Measurements from ENCODE around the gene SMIM21.

Gene SMIM21

DNA sequence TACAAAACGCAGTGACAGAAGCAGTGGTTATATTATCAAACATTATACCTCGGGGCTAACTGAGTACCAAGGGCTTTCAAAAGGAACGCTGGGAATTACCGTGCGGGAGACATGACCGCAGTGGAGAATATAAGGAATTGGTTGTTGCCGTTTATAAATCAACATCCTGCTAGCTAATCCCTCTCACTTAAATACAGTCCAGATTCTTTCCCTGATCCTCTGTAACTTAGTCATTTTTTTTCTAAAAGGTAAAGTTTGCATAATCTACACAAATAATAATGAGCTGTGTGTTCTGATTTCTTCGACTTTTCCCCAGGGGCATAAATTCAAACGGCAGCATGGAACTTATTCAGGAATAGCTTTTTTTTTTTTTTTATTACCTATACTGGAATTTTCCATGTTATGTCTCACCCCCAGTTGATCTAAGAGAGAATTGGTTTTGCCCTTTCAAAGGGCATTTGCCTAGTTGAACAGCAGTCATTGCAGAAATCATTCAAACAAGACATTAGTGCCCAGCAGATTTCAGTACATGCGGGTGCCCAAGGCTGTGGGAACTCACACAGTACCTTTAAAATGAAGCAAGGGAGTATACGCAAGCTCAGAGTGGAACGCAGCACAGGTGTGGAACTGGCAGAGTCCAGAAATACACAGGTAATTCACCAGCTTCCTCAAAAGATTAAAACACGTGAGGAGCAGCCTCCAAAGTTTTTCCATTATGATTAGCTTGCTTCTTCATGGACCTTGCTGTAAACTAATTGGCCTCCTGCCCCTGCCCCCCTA lies 63.9 kb downstream of the SMIM21 start:
- in situ Hi-C loops (cut with HindIII; ENCODE audit: low sequenced_read_pairs) = no loop called here
- TF ChIP-seq, protein P1, sequence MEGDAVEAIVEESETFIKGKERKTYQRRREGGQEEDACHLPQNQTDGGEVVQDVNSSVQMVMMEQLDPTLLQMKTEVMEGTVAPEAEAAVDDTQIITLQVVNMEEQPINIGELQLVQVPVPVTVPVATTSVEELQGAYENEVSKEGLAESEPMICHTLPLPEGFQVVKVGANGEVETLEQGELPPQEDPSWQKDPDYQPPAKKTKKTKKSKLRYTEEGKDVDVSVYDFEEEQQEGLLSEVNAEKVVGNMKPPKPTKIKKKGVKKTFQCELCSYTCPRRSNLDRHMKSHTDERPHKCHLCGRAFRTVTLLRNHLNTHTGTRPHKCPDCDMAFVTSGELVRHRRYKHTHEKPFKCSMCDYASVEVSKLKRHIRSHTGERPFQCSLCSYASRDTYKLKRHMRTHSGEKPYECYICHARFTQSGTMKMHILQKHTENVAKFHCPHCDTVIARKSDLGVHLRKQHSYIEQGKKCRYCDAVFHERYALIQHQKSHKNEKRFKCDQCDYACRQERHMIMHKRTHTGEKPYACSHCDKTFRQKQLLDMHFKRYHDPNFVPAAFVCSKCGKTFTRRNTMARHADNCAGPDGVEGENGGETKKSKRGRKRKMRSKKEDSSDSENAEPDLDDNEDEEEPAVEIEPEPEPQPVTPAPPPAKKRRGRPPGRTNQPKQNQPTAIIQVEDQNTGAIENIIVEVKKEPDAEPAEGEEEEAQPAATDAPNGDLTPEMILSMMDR (IDR thresholded peaks at IDR 0.05; ENCODE audit: low read depth, low read length) = no peak
- no peak for DNase-seq (ENCODE audit: low read depth, low spot score)
- no peak overlapping the region for H3K4me3 ChIP-seq (ENCODE audit: low read depth, low read length)

DNA sequence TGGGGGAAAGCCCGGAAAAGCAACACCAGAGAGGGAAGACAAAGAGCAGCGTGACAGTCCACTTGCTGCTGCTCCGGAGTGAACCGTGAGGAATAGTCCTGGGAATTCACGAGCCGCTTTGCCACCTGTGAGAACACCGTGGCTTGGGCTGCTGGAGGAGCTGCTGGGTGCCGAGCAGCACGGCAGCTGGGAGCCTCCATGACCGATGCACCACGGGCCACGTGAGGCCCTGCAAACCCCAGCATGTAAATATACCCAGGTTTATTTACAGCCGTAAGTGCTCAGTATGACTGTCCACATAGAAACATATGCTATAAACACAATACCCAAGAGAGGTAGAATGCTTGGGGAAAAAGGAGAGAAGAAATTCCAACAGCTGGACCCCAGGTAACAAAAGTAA lies 65.1 kb downstream of the SMIM21 start:
- no peak for DNase-seq (ENCODE audit: low read depth, low spot score)
- in situ Hi-C loops (cut with HindIII; ENCODE audit: low sequenced_read_pairs) = no loop called here
- H3K4me3 ChIP-seq (ENCODE audit: low read depth, low read length) = no peak overlapping the region
- TF ChIP-seq, protein P1 (IDR thresholded peaks at IDR 0.05; ENCODE audit: low read depth, low read length) = no peak

DNA sequence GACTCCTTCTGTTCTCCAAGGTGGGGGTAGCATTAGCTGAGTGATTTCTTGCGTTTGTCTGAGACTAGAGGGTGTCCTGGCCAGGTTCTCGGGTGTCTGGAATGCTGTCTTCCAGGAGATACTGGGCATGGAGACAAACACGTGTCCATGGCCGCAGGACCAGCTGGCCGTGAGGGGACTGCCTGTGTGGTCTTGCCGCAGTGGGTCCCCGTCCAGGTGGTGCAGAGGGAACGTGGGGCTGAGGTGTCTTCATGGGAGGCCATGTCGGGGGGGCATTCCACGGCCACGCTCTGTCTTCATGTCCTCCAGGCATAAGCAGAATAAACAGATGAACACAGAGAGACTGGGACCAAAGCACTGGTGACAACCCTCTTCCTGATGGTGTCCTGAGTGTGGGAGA lies 66.6 kb downstream of the SMIM21 start:
- in situ Hi-C loops (cut with HindIII; ENCODE audit: low sequenced_read_pairs) = no loop called here
- DNase-seq (ENCODE audit: low read depth, low spot score) = no peak
- no peak overlapping the region for H3K4me3 ChIP-seq (ENCODE audit: low read depth, low read length)
- TF ChIP-seq, protein P1 (IDR thresholded peaks at IDR 0.05; ENCODE audit: low read depth, low read length) = no peak

DNA sequence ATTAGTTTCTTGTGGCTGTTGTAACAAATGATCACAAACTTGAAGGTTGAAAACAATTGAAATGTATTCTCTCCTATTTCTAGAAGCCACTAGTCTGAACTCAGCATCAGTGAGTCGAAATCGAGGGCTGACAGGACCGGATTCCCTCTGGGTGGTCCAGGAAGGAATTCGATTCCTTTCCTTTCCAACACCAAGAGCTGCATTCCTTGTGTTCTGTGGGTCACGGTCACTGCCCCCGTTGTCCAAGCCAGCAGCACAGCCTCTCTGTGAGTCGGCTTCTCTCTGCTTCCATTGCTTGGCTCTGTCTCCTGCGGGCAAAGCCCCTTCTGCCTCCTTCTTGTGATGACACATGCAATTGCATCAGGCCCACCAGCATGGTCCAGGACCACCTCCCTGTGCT lies 67.3 kb downstream of the SMIM21 start:
- TF ChIP-seq, protein P1 (IDR thresholded peaks at IDR 0.05; ENCODE audit: low read depth, low read length) = no peak
- peak; percentile 23 for DNase-seq (ENCODE audit: low read depth, low spot score)
- H3K4me3 ChIP-seq (ENCODE audit: low read depth, low read length) = no peak overlapping the region
- in situ Hi-C loops (cut with HindIII; ENCODE audit: low sequenced_read_pairs) = no loop called here
